ENCODE data around the gene HTR4.
"Not testable (repeated sequence)": the region's sequence is repeated elsewhere in the genome, so short reads cannot be mapped to it uniquely, and the experiment has no call there.

Gene HTR4

DNA sequence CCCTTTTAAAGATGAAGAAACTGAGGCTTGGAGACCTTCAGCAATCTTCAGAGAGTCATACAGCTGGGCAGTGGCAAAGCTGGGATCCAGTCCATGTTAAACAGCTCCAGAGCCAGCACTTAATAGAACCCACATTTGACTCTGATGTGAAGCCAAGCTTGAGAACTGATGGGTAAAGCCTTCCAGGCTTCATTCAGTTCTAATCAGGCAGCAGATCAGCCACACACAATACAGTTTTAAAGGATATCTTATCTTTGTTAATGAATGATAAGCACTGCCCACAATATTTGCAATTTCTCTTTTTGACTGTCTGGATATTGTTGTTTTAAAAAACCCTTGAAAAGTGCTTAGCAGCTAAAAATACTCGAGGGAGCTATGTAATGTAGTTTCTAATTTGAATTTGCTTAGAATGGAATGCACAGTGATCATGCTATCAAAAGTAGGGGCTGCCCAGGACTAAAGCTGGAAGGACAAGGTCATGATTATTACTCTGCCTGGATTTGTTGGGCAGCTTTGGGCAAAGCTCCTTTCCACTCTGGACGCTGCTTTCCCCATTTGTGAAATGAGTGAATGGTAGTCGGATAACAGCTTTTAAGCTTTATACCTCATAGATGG, 31.3 kb upstream of the HTR4 start:
- no peak overlapping the region for H3K27ac ChIP-seq
- POLR2A ChIA-PET (ENCODE audit: low non-redundant PET) = no interaction called here
- CTCF ChIA-PET = no interaction called here
- TF ChIP-seq, protein P1, sequence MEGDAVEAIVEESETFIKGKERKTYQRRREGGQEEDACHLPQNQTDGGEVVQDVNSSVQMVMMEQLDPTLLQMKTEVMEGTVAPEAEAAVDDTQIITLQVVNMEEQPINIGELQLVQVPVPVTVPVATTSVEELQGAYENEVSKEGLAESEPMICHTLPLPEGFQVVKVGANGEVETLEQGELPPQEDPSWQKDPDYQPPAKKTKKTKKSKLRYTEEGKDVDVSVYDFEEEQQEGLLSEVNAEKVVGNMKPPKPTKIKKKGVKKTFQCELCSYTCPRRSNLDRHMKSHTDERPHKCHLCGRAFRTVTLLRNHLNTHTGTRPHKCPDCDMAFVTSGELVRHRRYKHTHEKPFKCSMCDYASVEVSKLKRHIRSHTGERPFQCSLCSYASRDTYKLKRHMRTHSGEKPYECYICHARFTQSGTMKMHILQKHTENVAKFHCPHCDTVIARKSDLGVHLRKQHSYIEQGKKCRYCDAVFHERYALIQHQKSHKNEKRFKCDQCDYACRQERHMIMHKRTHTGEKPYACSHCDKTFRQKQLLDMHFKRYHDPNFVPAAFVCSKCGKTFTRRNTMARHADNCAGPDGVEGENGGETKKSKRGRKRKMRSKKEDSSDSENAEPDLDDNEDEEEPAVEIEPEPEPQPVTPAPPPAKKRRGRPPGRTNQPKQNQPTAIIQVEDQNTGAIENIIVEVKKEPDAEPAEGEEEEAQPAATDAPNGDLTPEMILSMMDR (conservative IDR thresholded peaks at IDR 0.05; ENCODE audit: low read depth) = no peak
- no peak for DNase-seq (ENCODE audit: low spot score)

DNA sequence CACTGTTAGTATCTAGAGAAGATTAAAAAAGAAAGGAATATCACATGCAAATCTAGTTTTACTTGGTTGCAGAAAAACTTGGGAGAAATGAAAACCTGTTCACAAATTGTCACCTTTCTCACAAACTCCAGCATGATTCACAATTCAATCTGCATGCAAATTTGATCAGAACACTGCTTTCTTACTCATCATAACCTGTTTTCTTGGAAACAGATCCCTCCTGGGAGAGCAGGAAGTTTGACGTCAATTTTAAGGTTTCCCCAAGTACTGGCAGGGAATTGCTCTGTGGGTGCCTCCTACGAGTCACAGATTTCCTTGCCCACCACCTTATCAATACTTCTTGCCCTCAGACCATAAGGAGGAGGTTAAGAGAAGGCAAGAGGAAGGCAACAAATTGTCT, 30.2 kb upstream of the HTR4 start:
- ChIA-PET POLR2A (ENCODE audit: low non-redundant PET) (no interaction called here), CTCF (no interaction called here)
- H3K27ac ChIP-seq = no peak overlapping the region
- TF ChIP-seq, protein P1 (conservative IDR thresholded peaks at IDR 0.05; ENCODE audit: low read depth) = no peak
- DNase-seq (ENCODE audit: low spot score) = no peak

DNA sequence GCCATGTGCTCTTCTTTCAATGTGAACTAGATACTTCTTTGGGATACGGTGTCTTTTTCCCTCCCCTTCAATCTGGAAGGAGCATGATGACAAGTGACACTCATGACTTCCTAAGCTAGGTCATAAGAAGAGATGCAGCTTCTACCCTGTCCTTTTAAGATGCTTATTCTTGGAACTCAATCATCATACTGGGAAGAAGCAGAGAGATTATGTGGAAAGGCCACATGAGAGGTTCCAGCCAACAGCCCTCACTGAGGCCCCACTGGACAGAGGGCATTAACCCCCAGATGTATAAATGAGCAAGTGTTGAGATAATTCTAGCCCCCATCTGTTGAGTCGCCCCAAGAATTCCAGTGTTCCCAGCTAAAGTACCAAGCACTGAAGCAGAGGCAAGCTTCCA, 29.3 kb upstream of the HTR4 start:
- CTCF ChIA-PET = no interaction called here
- no peak for DNase-seq (ENCODE audit: low spot score)
- TF ChIP-seq, protein P1 (conservative IDR thresholded peaks at IDR 0.05; ENCODE audit: low read depth) = no peak
- H3K27ac ChIP-seq = no peak overlapping the region
- POLR2A ChIA-PET (ENCODE audit: low non-redundant PET) = no interaction called here

DNA sequence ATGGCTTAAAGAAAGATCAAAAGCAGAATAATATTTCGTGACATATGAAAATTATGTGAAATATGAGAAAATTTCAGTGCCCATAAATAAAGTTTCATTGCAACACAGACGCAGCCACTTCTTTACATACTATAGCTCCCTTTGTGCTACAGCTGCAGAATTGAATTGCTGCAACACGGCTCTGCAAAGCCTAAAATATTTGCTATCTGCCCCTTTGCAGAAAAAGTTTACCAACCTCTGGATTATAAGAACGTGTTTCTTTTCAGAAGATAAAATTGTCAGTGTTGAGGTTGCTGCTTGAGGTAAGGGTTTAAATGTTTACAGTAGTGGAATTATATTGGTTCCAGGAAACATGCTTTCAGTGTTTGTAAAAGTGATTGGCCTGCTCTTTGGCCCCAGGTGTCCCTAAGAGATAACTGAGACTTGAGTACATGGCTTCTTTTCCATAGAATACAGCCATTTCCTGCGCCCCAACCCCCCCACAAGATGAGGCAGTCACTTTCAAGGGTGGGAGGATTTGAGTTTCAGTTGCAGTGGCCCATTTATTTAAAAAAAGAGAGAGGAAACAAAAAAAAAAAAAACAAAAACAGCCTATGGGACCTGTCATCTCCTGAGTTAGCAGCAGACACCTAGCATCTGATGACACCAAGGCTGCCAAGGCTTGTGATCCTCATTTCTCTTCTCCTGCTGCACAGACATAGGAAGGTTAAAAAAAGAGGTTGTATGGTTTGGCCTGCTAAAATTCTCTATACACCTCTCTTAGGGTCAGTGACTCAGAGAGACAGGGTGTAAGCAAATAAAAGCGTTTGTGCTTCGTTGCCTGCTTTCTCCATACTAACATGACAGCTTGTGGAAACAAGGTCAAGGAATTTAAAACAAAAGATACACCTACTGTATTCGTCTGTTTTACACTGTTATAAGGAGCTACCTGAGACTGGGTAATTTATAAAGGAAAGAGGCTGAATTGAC, 28.0 kb upstream of the HTR4 start:
- CTCF ChIA-PET = no interaction called here
- H3K27ac ChIP-seq = no peak overlapping the region
- POLR2A ChIA-PET (ENCODE audit: low non-redundant PET) = no interaction called here
- DNase-seq (ENCODE audit: low spot score) = no peak
- TF ChIP-seq, protein P1 (conservative IDR thresholded peaks at IDR 0.05; ENCODE audit: low read depth) = no peak

GRCh38 chr5:148681157-148682057, 27.1 kb upstream of the HTR4 start:
- no peak for DNase-seq (ENCODE audit: low spot score)
- ChIA-PET POLR2A (ENCODE audit: low non-redundant PET) (no interaction called here), CTCF (no interaction called here)
- TF ChIP-seq, protein P1 (conservative IDR thresholded peaks at IDR 0.05; ENCODE audit: low read depth) = no peak
- H3K27ac ChIP-seq = no peak overlapping the region

- CTCF ChIA-PET; POLR2A ChIA-PET (ENCODE audit: low non-redundant PET); H3K27ac ChIP-seq; DNase-seq (ENCODE audit: low spot score): not testable (repeated sequence)
Observed at GRCh38 chr5:148673704-148674103, 19.4 kb upstream of the HTR4 start.
